ENCODE measurements around the gene C4orf50.
A peak's percentile ranks its signal among the peaks of the same experiment; 100 is the strongest.
"Not testable (repeated sequence)": the region's sequence is repeated elsewhere in the genome, so short reads cannot be mapped to it uniquely, and the experiment has no call there.

C4orf50 gene

GRCh38 chr4:5959211-5959982 is 58.8 kb downstream of the C4orf50 start:
- Mint-ChIP-seq H3K4me1 (peaks cover 12% of the 10 kb centered on the region), H3K27me3 (peaks cover 15% of the 10 kb centered on the region), H3K27ac (no peak overlapping the region), H3K9me3 (no peaks in the 10 kb centered on the region), H3K4me3 (no peak overlapping the region)
- no peak for ATAC-seq
- DNase-seq, result no peak

GRCh38 chr4:5958199-5958735 is 60.0 kb downstream of the C4orf50 start:
- Mint-ChIP-seq H3K9me3 (no peaks in the 10 kb centered on the region), H3K27me3 (peaks cover 7% of the 10 kb centered on the region), H3K4me3 (no peak overlapping the region), H3K4me1 (peaks cover 12% of the 10 kb centered on the region), H3K27ac (peak overlapping the region in 1 of 2 donors; percentile 31)
- ATAC-seq (no peak), DNase-seq (no peak)

GRCh38 chr4:5957076-5957475 is 61.2 kb downstream of the C4orf50 start:
- DNase-seq (no peak), ATAC-seq (no peak)
- no peaks in the 10 kb centered on the region for H3K9me3 Mint-ChIP-seq
- no peak overlapping the region for H3K4me3 Mint-ChIP-seq
- peaks cover 12% of the 10 kb centered on the region for H3K4me1 Mint-ChIP-seq
- H3K27ac Mint-ChIP-seq, result no peak overlapping the region
- H3K27me3 Mint-ChIP-seq, result peaks cover 7% of the 10 kb centered on the region

- ATAC-seq (no peak), DNase-seq (no peak)
- Mint-ChIP-seq H3K4me3 (no peak overlapping the region), H3K27me3 (peaks cover 7% of the 10 kb centered on the region), H3K27ac (no peak overlapping the region), H3K4me1 (peaks cover 12% of the 10 kb centered on the region), H3K9me3 (peaks cover 0 to 4% of the 10 kb centered on the region in 2 donors)
These were observed 61.8 kb downstream of the C4orf50 start for GRCh38 chr4:5956285-5957021.

GRCh38 chr4:5955856-5956255 is 62.4 kb downstream of the C4orf50 start:
- DNase-seq, result no peak
- H3K9me3 Mint-ChIP-seq, result peaks cover 0 to 4% of the 10 kb centered on the region in 2 donors
- H3K27me3 Mint-ChIP-seq, result peaks cover 7% of the 10 kb centered on the region

DNA sequence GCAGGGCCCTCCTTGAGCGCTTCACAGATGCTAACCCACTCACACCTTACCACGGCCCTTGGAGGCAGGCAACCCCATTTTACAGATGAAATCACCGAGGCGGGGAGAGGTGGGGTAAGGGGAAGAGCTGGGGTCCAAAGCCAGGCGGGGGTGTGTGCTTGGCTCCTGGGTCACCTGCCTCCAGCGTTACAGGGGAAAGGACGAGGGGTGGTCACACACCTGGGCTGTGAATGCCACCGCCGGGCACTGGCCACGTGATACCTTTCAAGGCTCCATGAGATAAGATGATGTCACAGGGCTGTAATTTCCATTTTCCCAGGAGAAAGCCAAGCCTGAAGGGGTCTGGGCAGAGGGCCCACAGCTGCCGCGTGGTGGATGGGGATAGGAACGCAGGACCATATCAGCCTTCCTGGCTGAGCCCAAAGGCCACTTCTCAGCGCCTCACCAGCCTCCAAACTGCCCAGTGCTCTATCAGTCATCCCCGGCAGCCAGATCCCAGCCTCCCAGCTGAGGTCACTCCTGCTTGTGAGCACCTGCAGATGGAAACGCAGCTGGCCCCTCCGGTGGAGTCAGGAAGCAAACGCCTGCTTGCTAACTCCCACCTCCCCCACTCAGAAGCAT is 62.9 kb downstream of the C4orf50 start:
- Mint-ChIP-seq H3K4me3 (no peak overlapping the region), H3K27ac (no peak overlapping the region), H3K27me3 (peaks cover 7% of the 10 kb centered on the region), H3K9me3 (peaks cover 0 to 4% of the 10 kb centered on the region in 2 donors), H3K4me1 (peaks cover 12% of the 10 kb centered on the region)
- DNase-seq (no peak), ATAC-seq (no peak)

More at GRCh38 chr4:5955856-5956255, 62.4 kb downstream of the C4orf50 start:
- Mint-ChIP-seq H3K4me3 (no peak overlapping the region), H3K27ac (no peak overlapping the region), H3K4me1 (peaks cover 12% of the 10 kb centered on the region)
- peak; percentile 61 for ATAC-seq

DNA sequence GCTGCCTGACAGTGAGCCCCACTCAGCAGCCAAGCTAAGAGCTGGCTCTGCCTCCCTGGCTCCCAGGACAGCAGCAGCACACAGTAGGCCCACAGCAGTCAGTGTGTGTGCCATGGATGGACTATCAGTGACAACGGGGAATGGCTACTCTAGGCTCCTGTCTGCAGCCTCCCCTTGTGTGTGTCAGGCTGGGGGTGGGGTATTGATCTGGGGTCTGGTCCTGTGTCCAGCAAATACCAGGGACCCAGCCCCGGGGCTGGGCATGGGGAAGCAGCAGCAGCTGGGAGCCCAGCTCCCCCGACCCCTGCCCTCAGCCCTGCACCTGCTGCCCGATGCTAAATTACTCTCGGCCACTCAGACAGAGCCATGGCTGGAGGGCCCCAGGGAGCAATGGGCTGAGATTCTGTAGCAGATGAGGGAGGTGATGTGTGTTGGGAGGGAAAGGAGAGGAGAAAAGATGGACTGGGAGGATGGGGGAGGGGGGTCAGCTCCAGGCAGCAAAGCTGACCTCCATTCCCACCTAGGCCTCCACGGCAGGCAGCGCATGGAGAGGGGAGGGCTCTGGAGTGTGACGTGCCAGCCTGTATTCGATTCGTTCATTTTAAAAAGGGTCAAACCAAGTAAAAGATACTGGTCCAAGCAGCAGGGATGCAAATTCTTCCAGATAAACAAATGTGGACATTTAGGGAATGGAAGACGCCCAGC is 64.0 kb downstream of the C4orf50 start:
- no peak overlapping the region for H3K27ac Mint-ChIP-seq
- peaks cover 0 to 4% of the 10 kb centered on the region in 2 donors for H3K9me3 Mint-ChIP-seq
- H3K4me1 Mint-ChIP-seq, result peaks cover 12% of the 10 kb centered on the region
- H3K4me3 Mint-ChIP-seq, result no peak overlapping the region
- ATAC-seq (no peak), DNase-seq (no peak)
- H3K27me3 Mint-ChIP-seq, result peaks cover 7% of the 10 kb centered on the region

GRCh38 chr4:5952975-5953951 is 65.0 kb downstream of the C4orf50 start:
- peaks cover 12% of the 10 kb centered on the region for H3K4me1 Mint-ChIP-seq
- ATAC-seq (no peak), DNase-seq (no peak)
- no peak overlapping the region for H3K27ac Mint-ChIP-seq
- peaks cover 0 to 4% of the 10 kb centered on the region in 2 donors for H3K9me3 Mint-ChIP-seq
- no peak overlapping the region for H3K4me3 Mint-ChIP-seq
- peaks cover 7% of the 10 kb centered on the region for H3K27me3 Mint-ChIP-seq

GRCh38 chr4:5952286-5952974 is 65.8 kb downstream of the C4orf50 start:
- Mint-ChIP-seq H3K27me3 (peaks cover 7% of the 10 kb centered on the region), H3K9me3 (peaks cover 0 to 4% of the 10 kb centered on the region in 2 donors), H3K4me1 (peaks cover 12% of the 10 kb centered on the region), H3K4me3 (no peak overlapping the region), H3K27ac (peak overlapping the region in 1 of 2 donors; percentile 64)
- DNase-seq, result no peak
- no peak for ATAC-seq

GRCh38 chr4:5946653-5947052 is 71.6 kb downstream of the C4orf50 start:
- H3K27me3 Mint-ChIP-seq, result peaks cover 12% of the 10 kb centered on the region
- not testable (repeated sequence) for H3K4me3 Mint-ChIP-seq, DNase-seq, H3K27ac Mint-ChIP-seq, ATAC-seq, H3K4me1 Mint-ChIP-seq, H3K9me3 Mint-ChIP-seq

DNA sequence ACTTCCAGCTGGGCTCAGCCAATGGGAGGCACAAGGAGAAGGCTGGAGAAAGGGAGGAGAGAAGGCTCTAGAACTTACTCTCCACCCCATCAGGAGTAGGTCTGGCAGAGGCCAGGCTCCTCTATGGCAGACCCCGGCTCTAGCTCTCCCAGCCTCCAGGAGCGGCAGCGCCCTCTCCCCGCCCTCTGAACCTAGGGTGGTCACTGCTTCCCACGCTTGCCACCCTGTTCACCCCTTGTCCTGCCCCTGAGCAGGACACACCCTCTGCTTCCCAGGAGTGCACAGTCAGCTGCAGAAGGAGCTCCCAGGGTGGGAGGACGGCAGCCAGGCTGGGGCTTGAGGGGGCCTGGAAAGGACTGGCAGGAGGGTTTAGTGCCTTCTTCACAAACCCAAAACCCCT is 72.3 kb downstream of the C4orf50 start:
- DNase-seq (no peak), ATAC-seq (no peak)
- no peak overlapping the region for H3K27ac Mint-ChIP-seq
- no peak overlapping the region for H3K4me3 Mint-ChIP-seq
- H3K27me3 Mint-ChIP-seq, result peaks cover 12% of the 10 kb centered on the region
- peaks cover 5 to 9% of the 10 kb centered on the region in 2 donors for H3K9me3 Mint-ChIP-seq
- no peaks in the 10 kb centered on the region for H3K4me1 Mint-ChIP-seq

DNA sequence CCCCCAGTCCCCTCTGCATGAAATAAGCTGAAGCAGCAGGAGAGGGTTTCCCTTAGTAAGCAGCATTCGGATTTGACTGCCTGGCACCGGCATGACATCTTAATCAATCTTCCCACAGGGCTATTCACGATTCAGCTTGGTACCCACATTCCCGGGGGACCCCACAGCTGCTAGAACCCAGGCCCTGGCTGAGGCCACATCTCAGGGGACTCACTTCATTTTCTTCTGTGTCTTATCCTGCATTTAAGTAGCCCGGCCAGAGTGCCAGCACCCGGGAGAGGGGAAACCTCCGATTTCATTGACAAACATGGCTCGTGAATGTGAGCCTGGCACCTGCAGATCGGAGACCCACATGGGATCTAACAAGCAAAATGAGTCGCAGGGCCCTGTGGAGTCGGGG is 73.1 kb downstream of the C4orf50 start:
- no peaks in the 10 kb centered on the region for H3K4me1 Mint-ChIP-seq
- H3K4me3 Mint-ChIP-seq, result no peak overlapping the region
- no peak for DNase-seq
- H3K9me3 Mint-ChIP-seq, result peaks cover 5 to 17% of the 10 kb centered on the region in 2 donors
- H3K27me3 Mint-ChIP-seq, result peaks cover 14% of the 10 kb centered on the region
- no peak overlapping the region for H3K27ac Mint-ChIP-seq
- no peak for ATAC-seq

DNA sequence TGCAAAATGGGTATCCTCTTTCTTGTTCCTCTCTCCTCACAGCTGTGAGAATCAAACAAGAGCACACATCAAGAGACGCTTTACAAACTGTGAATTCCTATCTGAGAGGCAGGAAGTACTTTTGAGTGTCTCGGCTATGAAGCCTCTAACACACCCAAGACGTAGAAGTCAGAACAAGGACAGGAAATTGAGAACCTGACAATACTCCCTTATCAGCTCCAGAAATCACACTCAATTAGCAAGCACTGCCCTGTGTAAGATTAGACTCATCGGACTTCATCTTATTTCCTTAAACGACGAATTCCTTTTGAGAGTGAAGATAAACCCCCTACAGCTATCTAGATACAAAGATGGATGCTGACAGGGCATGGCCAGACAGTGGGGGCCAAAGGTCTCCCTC is 74.7 kb downstream of the C4orf50 start:
- ATAC-seq (no peak), DNase-seq (no peak)
- Mint-ChIP-seq H3K27ac (peak overlapping the region in 1 of 2 donors; percentile 62), H3K4me3 (no peak overlapping the region), H3K4me1 (no peaks in the 10 kb centered on the region), H3K27me3 (peaks cover 18% of the 10 kb centered on the region), H3K9me3 (peaks cover 5 to 25% of the 10 kb centered on the region in 2 donors)

DNA sequence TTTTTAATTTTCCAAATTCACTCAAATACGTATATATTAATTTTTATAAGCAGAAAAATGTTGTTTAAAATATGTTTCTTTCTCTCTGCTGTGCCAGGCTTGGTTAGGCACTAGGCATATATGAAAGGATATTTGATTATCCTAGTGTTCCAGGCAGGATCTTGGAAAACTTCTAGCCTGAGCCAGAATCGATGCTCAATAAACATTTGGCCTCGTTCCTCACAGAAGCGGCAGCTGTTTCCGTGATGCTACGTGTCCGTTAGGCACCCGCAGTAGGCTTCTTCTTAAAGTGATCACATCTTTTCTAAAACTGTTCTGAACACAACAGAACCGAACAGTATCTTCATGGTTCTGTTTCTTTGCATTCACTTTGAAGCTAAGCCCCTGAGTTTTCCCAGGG is 75.3 kb downstream of the C4orf50 start:
- Mint-ChIP-seq H3K4me3 (no peak overlapping the region), H3K27me3 (peaks cover 18% of the 10 kb centered on the region), H3K9me3 (peaks cover 5 to 25% of the 10 kb centered on the region in 2 donors), H3K4me1 (no peaks in the 10 kb centered on the region), H3K27ac (no peak overlapping the region)
- ATAC-seq (no peak), DNase-seq (no peak)

Data from stimulated activated naive CD8-positive, alpha-beta T cell treated with anti-CD3 and anti-CD28 coated beads, Interleukin-15, amount 100 ng/mL, for 72 hours (primary cell).